SK-N-MC (cell line): Measurements from ENCODE around the gene PARVB.

Experiments used
- EZH2 ChIP-seq: fragments of 200-600 bp; sonication (generic); IDR thresholded peaks from one replicate; pipeline ENCODE4 v1.6.1; 2017; ENCODE audit warnings: antibody characterized with exemption
- FOXP2 ChIP-seq: optimal IDR thresholded peaks from 2 replicates; pipeline ENCODE3; 2011; ENCODE audit warnings: mild to moderate bottlenecking, moderate library complexity; ENCODE audit not compliant: insufficient read depth; ENCODE audit errors: extremely low read length, control extremely low read depth
- POLR2AphosphoS5 ChIP-seq: IDR thresholded peaks from 2 replicates; pipeline ENCODE4 v1.6.1; 2012; ENCODE audit warnings: mild to moderate bottlenecking, low read depth, low read length, borderline replicate concordance

GRCh38 chr22:44102856-44103255, 78.8 kb downstream of the PARVB start:
- TF ChIP-seq POLR2AphosphoS5, result no peak
- no peak for TF ChIP-seq EZH2
- no peak for TF ChIP-seq FOXP2
